PC-3 (cell line): ENCODE data around the gene FAM107A. TPM values are rescaled to one million over a fixed set of nuclear protein-coding genes. Genes with fewer than 3 reads are reported as not detected.

Experiments
- ATAC-seq: fragments of 200-7000 bp; cut with Tn5 transposase; 2 replicates; pipeline ENCODE4 v1.9.1; 2020; ENCODE audit warnings: mild to moderate bottlenecking, moderate library complexity
- BruUV-seq: library from RNA; stranded (reverse); fragments of 400-500 nt; replicated peaks from 2 replicates; lab custom pipeline; 2021; lab: Mats Ljungman, UMichigan
- CTCF ChIA-PET: fragments of 300-600 bp; sonication (Branson Sonifier 250); formaldehyde crosslinking; loops from one replicate; lab custom pipeline; 2022; ENCODE audit warnings: antibody characterized with exemption; lab: Charles Lee
- POLR2A ChIA-PET: fragments of 300-600 bp; sonication (Branson Sonifier 250); formaldehyde crosslinking; loops from one replicate; lab custom pipeline; 2022; ENCODE audit warnings: antibody characterized with exemption; ENCODE audit not compliant: unreplicated experiment; lab: Charles Lee
- DNase-seq: peaks from one replicate; pipeline ENCODE4 v3.0.0-alpha.2; 2015
- H2AFZ ChIP-seq: fragments of 300-600 bp; sonication (generic); 2 replicates; pipeline ENCODE4 v1.6.0; 2016; ENCODE audit warnings: antibody characterized with exemption, low read length
- H3F3A ChIP-seq: fragments of 300-600 bp; sonication (generic); one replicate; pipeline ENCODE4 v1.6.0; 2017; ENCODE audit warnings: antibody characterized with exemption, low read length, control low read depth, mild to moderate bottlenecking; ENCODE audit not compliant: unreplicated experiment
- H3K27ac ChIP-seq: fragments of 300-600 bp; sonication (generic); 2 replicates; pipeline ENCODE4 v1.5.1; 2016; ENCODE audit warnings: mild to moderate bottlenecking, low read length
- H3K27me3 ChIP-seq: fragments of 300-600 bp; sonication (generic); 2 replicates; pipeline ENCODE4 v1.6.1; 2016; ENCODE audit warnings: low read length, mixed read lengths
- H3K36me3 ChIP-seq: fragments of 300-600 bp; sonication (generic); 2 replicates; pipeline ENCODE4 v1.6.1; 2016; ENCODE audit warnings: low read depth, mixed run types, low read length, mixed read lengths
- H3K4me1 ChIP-seq: fragments of 300-600 bp; sonication (generic); 2 replicates; pipeline ENCODE4 v1.5.1; 2016; ENCODE audit warnings: low read length; ENCODE audit not compliant: insufficient read depth
- H3K4me2 ChIP-seq: fragments of 300-600 bp; sonication (generic); 2 replicates; pipeline ENCODE4 v1.6.0; 2016; ENCODE audit warnings: low read length
- H3K4me3 ChIP-seq: fragments of 300-600 bp; sonication (generic); 2 replicates; pipeline ENCODE4 v1.5.1; 2016; ENCODE audit warnings: mild to moderate bottlenecking, low read length, mixed read lengths
- H3K79me2 ChIP-seq: fragments of 300-600 bp; sonication (generic); 2 replicates; pipeline ENCODE4 v1.6.1; 2017; ENCODE audit warnings: low read length, mixed read lengths
- H3K9ac ChIP-seq: fragments of 300-600 bp; sonication (generic); 2 replicates; pipeline ENCODE4 v1.6.0; 2016; ENCODE audit warnings: mild to moderate bottlenecking, low read length
- H3K9me2 ChIP-seq: fragments of 300-600 bp; sonication (generic); replicated peaks from 2 replicates; pipeline ENCODE4 v1.6.1; 2016; ENCODE audit warnings: mixed run types, low read length, mixed read lengths
- H3K9me3 ChIP-seq: fragments of 300-600 bp; sonication (generic); 2 replicates; pipeline ENCODE4 v1.6.1; 2016; ENCODE audit warnings: low read length, mixed read lengths
- H4K20me1 ChIP-seq: fragments of 300-600 bp; sonication (generic); 2 replicates; pipeline ENCODE4 v1.6.1; 2016; ENCODE audit warnings: low read length, mixed read lengths
- CTCF ChIP-seq: fragments of 300-600 bp; sonication (generic); conservative IDR thresholded peaks from 2 replicates; pipeline ENCODE4 v1.5.1; 2017; ENCODE audit warnings: antibody characterized with exemption, low read depth, mild to moderate bottlenecking, low read length
- EZH2 ChIP-seq: fragments of 300-600 bp; sonication (generic); IDR thresholded peaks from one replicate; pipeline ENCODE4 v1.6.1; 2017; ENCODE audit warnings: antibody characterized with exemption, mild to moderate bottlenecking, low read length; ENCODE audit not compliant: unreplicated experiment
- EZH2phosphoT487 ChIP-seq: fragments of 300-600 bp; sonication (generic); IDR thresholded peaks from 2 replicates; pipeline ENCODE4 v1.6.1; 2018; ENCODE audit warnings: mild to moderate bottlenecking, antibody characterized with exemption, low read length, borderline replicate concordance
- intact Hi-C: fragments of 100-400 bp; cut with micrococcal nuclease; formaldehyde crosslinking; loops from 2 replicates; pipeline ENCODE4 v1.9.0; 2023
- total RNA-seq: library from RNA; depleted of rRNA; stranded (reverse); fragments of >200 nt; gene quantifications from 2 replicates; pipeline ENCODE4 v1.2.3, GENCODE V29; 2014

FAM107A gene
- total RNA-seq, 1 experiment from 2014 or later = 0.07 TPM

GRCh38 chr3:58622892-58623291 is 45.7 kb upstream of the FAM107A start:
- no peak for ATAC-seq
- H4K20me1 ChIP-seq = no peaks in the 10 kb centered on the region
- CTCF ChIA-PET = no interaction called here
- no peaks in the 10 kb centered on the region for H3K27me3 ChIP-seq
- H3K4me2 ChIP-seq = no peak overlapping the region
- no peaks in the 10 kb centered on the region for H3K9me3 ChIP-seq
- intact Hi-C loops = no loop called here
- peaks cover under 1% of the 10 kb centered on the region for H3F3A ChIP-seq
- TF ChIP-seq EZH2phosphoT487 (no peak), EZH2 (no peak), CTCF (no peak)
- H3K36me3 ChIP-seq = no peaks in the 10 kb centered on the region
- no peaks in the 10 kb centered on the region for H3K9me2 ChIP-seq
- no peak overlapping the region for H3K27ac ChIP-seq
- no peak overlapping the region for H3K9ac ChIP-seq
- H3K4me3 ChIP-seq = no peak overlapping the region
- no peaks in the 10 kb centered on the region for H3K79me2 ChIP-seq
- no TSS peak for BruUV-seq
- no peak for DNase-seq
- POLR2A ChIA-PET = no interaction called here
- H3K4me1 ChIP-seq = peaks cover 15% of the 10 kb centered on the region
- no peak overlapping the region for H2AFZ ChIP-seq

GRCh38 chr3:58622436-58622835 is 45.2 kb upstream of the FAM107A start:
- POLR2A ChIA-PET = no interaction called here
- no peak for TF ChIP-seq EZH2
- no peak for TF ChIP-seq CTCF
- no peak for TF ChIP-seq EZH2phosphoT487
- Histone ChIP-seq H3K36me3 (no peaks in the 10 kb centered on the region), H3F3A (no peaks in the 10 kb centered on the region), H3K9ac (no peak overlapping the region), H3K79me2 (no peaks in the 10 kb centered on the region), H3K4me3 (no peak overlapping the region), H3K9me2 (no peaks in the 10 kb centered on the region), H3K27ac (no peak overlapping the region), H3K27me3 (no peaks in the 10 kb centered on the region), H4K20me1 (no peaks in the 10 kb centered on the region), H2AFZ (no peak overlapping the region), H3K4me2 (no peak overlapping the region), H3K4me1 (peaks cover 11% of the 10 kb centered on the region), H3K9me3 (no peaks in the 10 kb centered on the region)
- ATAC-seq (no peak), DNase-seq (no peak)
- intact Hi-C loops = no loop called here
- BruUV-seq = no TSS peak
- CTCF ChIA-PET = no interaction called here

GRCh38 chr3:58621086-58621830 is 44.1 kb upstream of the FAM107A start:
- DNase-seq (no peak), ATAC-seq (no peak)
- 0 out of 2 replicates have a peak, but pooled peaks cover 3% of the 10 kb centered on the region for H3K4me1 ChIP-seq
- no peaks in the 10 kb centered on the region for H3K9me3 ChIP-seq
- no peak overlapping the region for H2AFZ ChIP-seq
- no peaks in the 10 kb centered on the region for H3K36me3 ChIP-seq
- no peak for TF ChIP-seq CTCF
- TF ChIP-seq EZH2 = no peak
- H3F3A ChIP-seq = no peaks in the 10 kb centered on the region
- H3K4me2 ChIP-seq = no peak overlapping the region
- H3K9ac ChIP-seq = no peak overlapping the region
- H3K79me2 ChIP-seq = no peaks in the 10 kb centered on the region
- H3K4me3 ChIP-seq = no peak overlapping the region
- no peak overlapping the region for H3K27ac ChIP-seq
- H3K9me2 ChIP-seq = no peaks in the 10 kb centered on the region
- H3K27me3 ChIP-seq = no peaks in the 10 kb centered on the region
- intact Hi-C loops = no loop called here
- no peaks in the 10 kb centered on the region for H4K20me1 ChIP-seq
- POLR2A ChIA-PET = no interaction called here
- CTCF ChIA-PET = no interaction called here
- no TSS peak for BruUV-seq
